SK-N-DZ (cell line): ENCODE results near the gene SLC49A3.

Source experiments
- DNase-seq: peaks from one replicate; pipeline ENCODE4 v3.0.0-alpha.2; 2015; ENCODE audit warnings: low spot score

SLC49A3 gene

GRCh38 chr4:633976-634598, 54.9 kb downstream of the SLC49A3 start:
- no peak for DNase-seq

GRCh38 chr4:633406-633805, 55.5 kb downstream of the SLC49A3 start:
- DNase-seq = no peak

DNA sequence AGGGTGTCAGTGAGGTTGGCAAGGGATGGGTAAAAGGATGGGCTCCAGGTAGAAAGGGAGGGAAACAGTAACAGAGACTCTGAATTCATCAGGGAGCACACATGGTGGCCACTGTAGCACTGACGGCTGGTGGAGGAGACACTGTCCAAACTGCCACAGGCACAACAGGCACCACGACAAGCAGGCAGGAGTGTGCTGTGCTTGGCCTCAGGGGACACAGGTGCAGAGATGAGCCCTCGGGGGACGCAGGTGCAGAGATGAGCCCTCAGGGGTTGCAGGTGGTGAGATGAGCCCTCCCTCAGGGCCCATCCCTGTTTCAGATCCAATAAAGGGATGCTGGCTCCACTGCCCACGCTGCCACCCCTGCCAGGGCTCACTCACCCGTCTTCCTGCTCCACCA, 56.0 kb downstream of the SLC49A3 start:
- no peak for DNase-seq

- no peak for DNase-seq
These were observed 56.7 kb downstream of the SLC49A3 start for GRCh38 chr4:632196-632790.
